Stromal cell of bone marrow (primary cell): ENCODE data around the gene EXOC3L4.

Experiments
- DNase-seq: peaks from one replicate; pipeline ENCODE4 v3.0.0-alpha.2; 2012; ENCODE audit warnings: low read depth

EXOC3L4 gene

GRCh38 chr14:103091041-103091882 is 3.3 kb upstream of the EXOC3L4 start:
- no peak for DNase-seq

DNA sequence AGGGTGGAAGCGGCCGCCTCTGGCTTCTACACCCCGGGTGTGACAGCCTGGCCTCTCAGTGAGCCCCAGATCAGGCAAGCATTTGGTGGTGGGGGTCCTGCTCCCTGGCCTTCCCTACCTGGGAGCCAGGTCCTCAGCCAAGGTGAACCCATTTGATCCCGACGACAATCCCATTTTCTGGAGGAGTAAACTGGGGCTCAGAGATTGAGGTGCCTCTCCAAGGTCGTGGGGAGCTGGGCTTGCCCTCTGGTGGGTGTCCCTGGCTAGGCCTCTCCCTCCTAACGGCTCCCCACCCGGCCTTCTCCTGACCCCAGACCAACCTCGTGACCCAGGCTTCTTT is 2.7 kb upstream of the EXOC3L4 start:
- DNase-seq = no peak

GRCh38 chr14:103093856-103094405 is 594 bp upstream of the EXOC3L4 start:
- DNase-seq = no peak

DNA sequence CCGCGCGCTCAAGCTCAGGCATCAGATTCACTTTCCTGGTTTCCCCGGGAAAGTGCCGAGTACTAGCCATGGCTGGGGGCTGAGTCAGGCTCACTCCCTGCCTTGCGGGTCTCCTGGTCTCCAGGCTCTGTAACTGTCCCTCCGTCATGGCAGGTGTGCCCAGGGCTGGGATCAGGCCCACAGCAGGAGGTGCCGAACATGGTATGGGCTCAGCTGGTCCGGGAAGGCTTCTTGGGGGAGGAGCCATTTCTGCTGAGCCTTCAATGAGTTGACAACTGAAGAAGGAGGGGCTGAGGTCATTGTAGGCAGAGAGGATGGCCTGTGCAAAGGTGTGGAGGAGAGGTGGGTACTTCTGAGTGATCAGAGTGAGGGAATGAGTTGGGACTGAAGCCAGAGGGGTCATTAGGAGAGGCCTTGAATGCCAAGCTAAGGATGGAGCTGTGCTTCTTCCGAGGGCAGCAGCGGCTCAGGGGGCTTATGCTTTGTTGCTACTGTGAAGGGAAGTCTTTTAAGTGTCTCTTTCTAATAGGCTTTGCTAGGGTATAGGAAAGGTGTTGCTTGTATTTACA is 769 bp downstream of the EXOC3L4 start:
- DNase-seq = no peak

- DNase-seq = no peak
Measured at GRCh38 chr14:103096387-103096786, 1.9 kb downstream of the EXOC3L4 start.

DNA sequence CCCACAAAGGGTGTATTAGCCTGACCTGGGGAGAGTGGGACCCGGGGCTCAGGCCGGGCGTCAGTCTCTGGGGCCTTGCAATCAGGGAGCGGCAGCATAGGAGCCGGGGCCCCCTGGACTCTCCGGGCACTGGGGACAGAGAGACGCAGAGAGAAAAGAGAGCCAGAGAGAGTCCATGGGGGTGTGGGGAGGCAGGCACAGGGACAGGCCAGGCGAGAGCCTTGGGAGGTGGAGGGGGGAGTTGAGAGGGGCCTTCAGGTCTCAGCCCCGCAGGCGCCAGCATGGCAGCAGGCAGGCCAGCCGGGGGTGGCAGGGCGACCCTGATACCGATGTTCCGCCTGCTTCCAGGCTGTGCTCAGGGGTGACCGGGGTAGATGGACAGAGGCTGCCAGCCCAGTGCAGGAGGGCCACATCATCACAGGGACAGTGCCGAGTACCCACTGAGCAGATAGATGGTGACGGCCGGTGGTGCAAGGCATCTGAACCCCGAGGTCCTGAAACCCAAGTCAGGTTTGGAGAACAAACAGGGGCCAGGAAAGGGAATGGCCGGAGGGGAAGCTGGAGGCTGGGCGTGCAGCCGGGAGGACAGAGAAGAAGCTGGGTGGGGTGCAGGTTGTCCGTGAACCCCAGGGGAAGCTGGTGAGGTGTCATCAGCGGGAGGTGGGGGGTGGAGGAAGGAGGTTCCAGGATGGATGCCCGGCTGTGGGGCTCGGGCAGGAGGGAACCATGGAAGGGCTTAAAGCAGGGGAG is 2.9 kb downstream of the EXOC3L4 start:
- no peak for DNase-seq

DNA sequence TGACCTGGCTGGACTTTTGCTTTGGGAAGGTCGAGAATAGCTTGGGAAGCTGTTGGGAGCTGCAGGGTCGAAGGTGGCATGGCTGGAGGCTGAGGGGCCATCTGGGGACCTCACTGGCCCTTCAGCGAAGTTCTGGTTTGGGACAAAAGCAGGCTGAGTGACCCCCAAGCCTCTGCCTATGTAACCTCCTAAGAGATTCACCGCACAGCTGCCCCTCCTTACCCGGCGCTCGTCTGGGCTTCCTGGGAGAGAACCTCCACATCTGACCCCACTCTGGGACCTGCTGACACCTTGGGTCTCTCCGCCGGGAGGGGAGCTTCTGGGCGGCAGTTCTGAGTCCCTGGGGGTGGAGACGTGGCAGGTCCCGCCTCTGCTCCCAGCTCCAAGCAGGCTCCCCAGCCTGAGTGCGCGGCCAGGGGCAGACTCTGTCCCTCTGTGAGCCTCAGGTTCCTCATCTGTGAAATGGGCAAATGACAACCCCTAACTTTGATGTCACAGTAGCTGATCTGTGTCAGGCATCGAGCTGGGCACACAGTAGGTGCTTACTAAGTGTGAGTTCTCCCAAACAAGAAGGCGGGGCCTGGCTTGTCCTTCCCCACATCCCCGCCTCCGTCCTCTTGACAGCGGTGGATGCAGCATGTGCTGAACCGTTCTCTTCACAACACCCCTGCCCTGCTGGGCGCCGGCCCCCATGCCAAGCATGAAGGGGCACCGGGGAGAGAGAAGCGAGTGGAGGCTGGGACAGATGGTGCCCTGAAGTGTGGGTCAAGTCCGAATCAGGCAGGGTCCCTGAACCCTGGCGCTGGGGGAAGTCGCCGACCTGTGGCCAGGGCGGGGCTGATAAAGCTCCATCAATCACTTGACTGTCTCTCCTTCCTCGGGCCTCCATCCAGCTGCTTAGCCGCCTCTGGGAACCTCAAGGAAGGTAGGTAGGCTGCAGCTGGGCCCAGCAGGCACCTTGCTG is 3.8 kb downstream of the EXOC3L4 start:
- no peak for DNase-seq

DNA sequence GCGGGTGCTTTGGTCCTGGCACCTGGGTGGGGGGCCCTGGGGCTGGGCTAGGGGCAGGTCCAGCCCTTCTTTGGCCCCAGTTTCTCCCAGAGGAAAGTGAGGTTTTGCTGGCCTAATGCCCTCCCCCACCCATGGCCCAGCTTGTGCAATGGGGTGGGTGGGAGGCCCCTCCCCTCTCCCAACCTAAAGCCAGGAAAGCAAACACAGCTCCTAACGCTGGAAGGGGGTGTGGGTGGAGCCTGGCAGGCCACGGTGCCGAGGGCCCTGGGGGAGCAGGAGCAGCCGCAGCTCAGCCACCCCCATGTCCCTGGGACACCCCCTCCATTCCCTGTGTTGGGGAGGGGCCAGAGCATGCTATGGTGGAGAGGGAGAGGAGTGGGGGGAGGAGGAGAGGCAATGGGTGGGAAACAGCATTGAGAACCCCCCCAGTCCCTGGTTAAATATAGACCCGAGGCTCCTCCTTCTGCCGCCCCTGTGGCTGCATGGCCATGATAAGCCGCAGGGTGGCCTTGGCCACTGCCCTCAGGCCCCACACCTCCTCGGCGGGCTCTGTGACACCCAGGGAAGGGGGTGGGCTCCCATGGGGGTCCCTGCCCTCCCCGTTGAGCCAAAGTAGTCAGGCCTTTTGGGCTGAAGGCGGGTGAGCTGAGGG is 4.7 kb downstream of the EXOC3L4 start:
- DNase-seq = no peak

GRCh38 chr14:103099733-103100280 is 5.3 kb downstream of the EXOC3L4 start:
- no peak for DNase-seq

DNA sequence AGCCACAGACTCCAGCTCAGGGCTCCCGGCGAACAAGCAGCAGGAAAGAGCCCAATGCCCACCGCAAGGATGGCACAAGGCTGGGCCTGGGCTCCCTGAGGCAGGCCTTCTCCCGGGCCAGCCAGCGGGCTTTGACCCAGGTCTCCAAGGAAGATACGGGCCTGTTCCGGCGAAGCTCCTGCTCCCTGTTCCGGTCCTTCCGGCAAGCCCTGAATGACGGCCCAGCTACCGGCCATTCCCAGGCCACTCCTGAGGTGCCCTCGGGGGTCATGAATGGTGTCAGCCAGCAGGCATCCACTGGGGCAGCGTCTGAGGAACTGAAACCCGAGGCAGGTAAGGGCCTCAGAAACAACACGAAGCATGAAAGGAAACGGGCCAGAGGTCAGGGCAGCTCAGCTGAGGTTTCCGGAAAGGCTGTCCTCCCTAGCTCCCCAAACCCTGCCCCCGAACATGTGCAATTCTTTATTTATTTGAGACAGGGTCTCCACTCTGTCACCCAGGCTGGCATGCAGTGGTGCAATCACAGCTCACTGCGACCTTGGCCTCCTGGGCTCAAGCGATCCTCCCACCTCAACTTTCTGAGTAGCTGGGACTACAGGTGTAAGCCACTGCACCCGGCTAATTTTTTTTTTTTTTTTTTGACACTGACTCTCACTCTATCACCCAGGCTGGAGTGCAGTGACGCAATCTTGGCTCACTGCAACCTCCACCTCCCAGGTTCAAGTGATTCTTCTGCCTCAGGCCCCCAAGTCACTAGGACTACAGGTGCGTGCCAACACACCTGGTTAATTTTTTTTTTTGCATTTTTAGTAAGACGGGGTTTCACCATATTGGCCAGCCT is 6.0 kb downstream of the EXOC3L4 start:
- no peak for DNase-seq

GRCh38 chr14:103101257-103101962 is 6.9 kb downstream of the EXOC3L4 start:
- no peak for DNase-seq

- DNase-seq = no peak
Measured at GRCh38 chr14:103101963-103102688, 7.6 kb downstream of the EXOC3L4 start.

- no peak for DNase-seq
Measured at GRCh38 chr14:103102689-103103260, 8.2 kb downstream of the EXOC3L4 start.

DNA sequence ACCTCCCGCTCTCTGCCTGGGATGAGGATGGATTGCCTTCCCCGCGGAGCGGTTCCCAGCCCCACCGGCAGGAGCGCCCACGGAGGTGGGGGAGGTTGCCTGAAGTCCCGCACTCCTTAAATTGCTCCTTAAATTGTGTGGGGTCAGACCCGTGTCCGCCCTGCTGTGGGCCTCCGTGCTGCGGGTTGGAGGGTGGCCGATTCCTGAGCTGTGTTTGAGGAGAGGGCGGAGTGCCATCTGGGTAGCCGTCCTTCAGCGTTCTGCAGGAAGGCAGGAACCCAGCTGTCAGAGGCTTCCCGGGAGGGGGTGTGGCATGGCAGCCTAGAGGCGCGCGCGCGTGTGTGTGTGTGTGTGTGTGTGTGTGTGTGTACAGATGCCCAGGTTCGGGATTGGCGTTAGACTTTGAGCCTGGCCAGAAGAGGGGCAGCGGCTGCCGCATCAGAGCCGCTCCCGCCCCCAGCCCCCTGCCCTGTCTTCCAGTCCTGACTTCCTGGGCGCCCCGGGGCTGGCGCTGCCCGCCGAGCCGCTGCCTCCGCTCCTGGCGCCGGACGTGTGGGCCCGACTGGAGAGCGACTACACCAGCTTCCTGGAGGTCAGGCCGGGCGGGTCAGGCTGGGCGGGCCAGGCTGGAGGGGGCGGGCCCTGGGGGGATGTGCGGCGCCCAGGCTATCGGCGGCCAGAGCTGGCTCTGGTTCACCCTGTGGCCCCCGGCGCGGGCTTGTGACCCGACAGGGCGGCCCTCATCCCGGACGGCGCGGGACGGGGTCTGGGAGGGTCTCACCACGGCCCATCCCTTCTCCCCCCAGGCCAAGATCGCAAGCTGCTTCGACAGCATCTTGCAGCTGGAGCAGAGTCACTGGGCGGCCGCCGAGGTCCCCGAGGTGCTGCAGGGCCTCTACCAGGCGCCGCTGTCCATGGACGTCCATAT is 9.2 kb downstream of the EXOC3L4 start:
- DNase-seq = no peak

DNA sequence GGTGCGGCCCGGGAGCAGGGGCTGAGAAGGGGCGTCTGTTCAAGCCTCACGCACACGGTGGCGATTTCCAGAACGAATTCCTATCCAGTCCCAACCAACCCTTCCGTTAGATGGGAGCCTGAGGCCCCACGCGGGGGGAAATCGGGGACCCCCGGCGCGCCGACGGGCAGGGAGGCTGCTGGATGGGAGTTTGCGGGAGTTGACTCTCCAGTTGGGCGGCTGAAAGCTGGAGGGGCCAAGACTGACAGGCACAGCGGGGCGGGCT is 9.8 kb downstream of the EXOC3L4 start:
- no peak for DNase-seq

- no peak for DNase-seq
Measured at GRCh38 chr14:103104654-103105452, 10.3 kb downstream of the EXOC3L4 start.
